HEK293 (cell line): ENCODE data around the gene PLAU.
"Not testable (repeated sequence)": the region's sequence is repeated elsewhere in the genome, so short reads cannot be mapped to it uniquely, and the experiment has no call there.

Source experiments
- CTCF ChIA-PET: fragments of 350-600 bp; formaldehyde crosslinking; extraction: SDS; loops from one replicate; lab custom pipeline; 2021; ENCODE audit warnings: antibody characterized with exemption; lab: Yijun Ruan, JAX
- POLR2A ChIA-PET: fragments of 300-600 bp; formaldehyde crosslinking; extraction: SDS; loops from one replicate; lab custom pipeline; 2020; ENCODE audit warnings: antibody characterized with exemption, inconsistent platforms; lab: Yijun Ruan, JAX
- H3K27ac ChIP-seq: fragments of 200-500 bp; sonication (Bioruptor generic); 2 replicates; pipeline ENCODE4 v1.5.1; 2014; ENCODE audit warnings: low read depth, low read length, control low read depth, inconsistent platforms; ENCODE audit errors: extremely low read depth
- H3K36me3 ChIP-seq, 2 experiments: fragments of 200-500 bp in 1 of 2; sonication (Bioruptor generic) in 1 of 2; 1 replicate in 1 of 2; 2 replicates in 1 of 2; pipeline ENCODE4 v1.5.1; 2014 to 2017; ENCODE audit warnings: inconsistent platforms in 2 of 2, low read length in 2 of 2; ENCODE audit not compliant: control insufficient read depth in 2 of 2, insufficient read depth in 1 of 2
- H3K4me1 ChIP-seq: fragments of 200-500 bp; sonication (Bioruptor generic); 2 replicates; pipeline ENCODE4 v1.5.1; 2014; ENCODE audit warnings: mild to moderate bottlenecking, low read length, inconsistent platforms; ENCODE audit not compliant: control insufficient read depth, insufficient read depth
- H3K4me3 ChIP-seq: 2 replicates; pipeline ENCODE4 v1.5.1; 2011; ENCODE audit warnings: low read depth, mild to moderate bottlenecking, control low read depth, low read length, moderate library complexity
- H3K9me3 ChIP-seq: fragments of 200-500 bp; sonication (Bioruptor generic); 2 replicates; pipeline ENCODE4 v1.5.1; 2014; ENCODE audit warnings: low read depth, low read length, inconsistent platforms; ENCODE audit not compliant: control insufficient read depth, insufficient read depth
- EGR2 ChIP-seq: fragments of 450-650 bp; formaldehyde crosslinking; IDR thresholded peaks from 2 replicates; pipeline ENCODE4 v1.5.1; 2016; ENCODE audit warnings: low read depth, missing biosample characterization, missing genetic modification characterization
- PRDM1 ChIP-seq: fragments of 450-650 bp; formaldehyde crosslinking; IDR thresholded peaks from 2 replicates; pipeline ENCODE4; 2016; ENCODE audit warnings: missing biosample characterization, missing genetic modification characterization
- SP7 ChIP-seq: fragments of 450-650 bp; formaldehyde crosslinking; IDR thresholded peaks from 2 replicates; pipeline ENCODE4 v1.5.1; 2016; ENCODE audit warnings: missing biosample characterization, missing genetic modification characterization
- ZBTB44 ChIP-seq: fragments of 450-650 bp; IDR thresholded peaks from 2 replicates; pipeline ENCODE4 v1.5.1; 2018; ENCODE audit warnings: missing biosample characterization, mild to moderate bottlenecking, missing genetic modification characterization
- ZFHX2 ChIP-seq: fragments of 450-650 bp; formaldehyde crosslinking; conservative IDR thresholded peaks from 2 replicates; pipeline ENCODE4 v1.5.1; 2016; ENCODE audit warnings: missing biosample characterization, missing genetic modification characterization
- ZNF16 ChIP-seq: fragments of 450-650 bp; formaldehyde crosslinking; IDR thresholded peaks from 2 replicates; pipeline ENCODE4 v1.5.1; 2016; ENCODE audit warnings: low read depth, missing biosample characterization, missing genetic modification characterization
- ZNF394 ChIP-seq: fragments of 450-650 bp; formaldehyde crosslinking; IDR thresholded peaks from 2 replicates; pipeline ENCODE4 v1.5.1; 2016; ENCODE audit warnings: missing biosample characterization, missing genetic modification characterization, mild to moderate bottlenecking, moderate library complexity, borderline replicate concordance
- ZNF544 ChIP-seq: fragments of 450-650 bp; formaldehyde crosslinking; IDR thresholded peaks from 2 replicates; pipeline ENCODE4 v1.5.0; 2017; ENCODE audit warnings: missing biosample characterization, missing genetic modification characterization
- ZNF571 ChIP-seq: fragments of 450-650 bp; formaldehyde crosslinking; IDR thresholded peaks from 2 replicates; pipeline ENCODE4 v1.5.0; 2017; ENCODE audit warnings: missing biosample characterization, missing genetic modification characterization
- ZNF580 ChIP-seq: fragments of 450-650 bp; formaldehyde crosslinking; IDR thresholded peaks from 2 replicates; pipeline ENCODE4 v1.5.1; 2016; ENCODE audit warnings: missing biosample characterization, missing genetic modification characterization
- ZNF658 ChIP-seq: fragments of 450-650 bp; formaldehyde crosslinking; IDR thresholded peaks from 2 replicates; pipeline ENCODE4; 2016; ENCODE audit warnings: missing biosample characterization, missing genetic modification characterization
- ZNF664 ChIP-seq: fragments of 450-650 bp; formaldehyde crosslinking; IDR thresholded peaks from 2 replicates; pipeline ENCODE4 v1.5.1; 2016; ENCODE audit warnings: missing biosample characterization, missing genetic modification characterization
- ZNF785 ChIP-seq: fragments of 450-650 bp; formaldehyde crosslinking; IDR thresholded peaks from 2 replicates; pipeline ENCODE4 v1.5.1; 2016; ENCODE audit warnings: missing biosample characterization, missing genetic modification characterization

Gene PLAU

GRCh38 chr10:73963533-73963932, 52.6 kb downstream of the PLAU start:
- H3K4me3 ChIP-seq, H3K9me3 ChIP-seq, H3K36me3 ChIP-seq, H3K27ac ChIP-seq: not testable (repeated sequence)
- TF ChIP-seq ZFHX2 (tag by site-specific recombination) (peak; percentile 56), EGR2 (tag by site-specific recombination) (peak; percentile 64)
- CTCF ChIA-PET = interaction anchor here (1.3 kb wide), 1 partner anchor 84 kb away, joined by 5 read pairs; no protein-coding TSS in a partner anchor
- POLR2A ChIA-PET = interaction anchor here (0.9 kb wide), 1 partner anchor 68 kb away, joined by 7 read pairs; no protein-coding TSS in a partner anchor
- peaks cover 14% of the 10 kb centered on the region for H3K4me1 ChIP-seq

GRCh38 chr10:73964743-73965142, 53.8 kb downstream of the PLAU start:
- ChIA-PET POLR2A (no interaction called here), CTCF (interaction anchor here (0.8 to 3.3 kb wide), 7 partner anchors 8 to 116 kb away, joined by 3 to 16 read pairs (median 4); no protein-coding TSS in a partner anchor)
- Histone ChIP-seq H3K4me3 (no peak overlapping the region), H3K4me1 (peaks cover 14% of the 10 kb centered on the region), H3K9me3 (no peaks in the 10 kb centered on the region), H3K36me3 (no peaks in the 10 kb centered on the region), H3K27ac (no peak overlapping the region)
- TF ChIP-seq PRDM1 (no peak), ZNF544 (tag by site-specific recombination) (no peak), ZNF394 (tag by site-specific recombination) (no peak), ZNF571 (tag by site-specific recombination) (no peak), ZBTB44 (tag by site-specific recombination) (no peak), ZNF658 (tag by site-specific recombination) (no peak), ZNF580 (tag by site-specific recombination) (no peak), ZFHX2 (tag by site-specific recombination) (no peak), SP7 (tag by site-specific recombination) (no peak), ZNF785 (tag by site-specific recombination) (no peak), ZNF16 (tag by site-specific recombination) (no peak), ZNF664 (no peak)

DNA sequence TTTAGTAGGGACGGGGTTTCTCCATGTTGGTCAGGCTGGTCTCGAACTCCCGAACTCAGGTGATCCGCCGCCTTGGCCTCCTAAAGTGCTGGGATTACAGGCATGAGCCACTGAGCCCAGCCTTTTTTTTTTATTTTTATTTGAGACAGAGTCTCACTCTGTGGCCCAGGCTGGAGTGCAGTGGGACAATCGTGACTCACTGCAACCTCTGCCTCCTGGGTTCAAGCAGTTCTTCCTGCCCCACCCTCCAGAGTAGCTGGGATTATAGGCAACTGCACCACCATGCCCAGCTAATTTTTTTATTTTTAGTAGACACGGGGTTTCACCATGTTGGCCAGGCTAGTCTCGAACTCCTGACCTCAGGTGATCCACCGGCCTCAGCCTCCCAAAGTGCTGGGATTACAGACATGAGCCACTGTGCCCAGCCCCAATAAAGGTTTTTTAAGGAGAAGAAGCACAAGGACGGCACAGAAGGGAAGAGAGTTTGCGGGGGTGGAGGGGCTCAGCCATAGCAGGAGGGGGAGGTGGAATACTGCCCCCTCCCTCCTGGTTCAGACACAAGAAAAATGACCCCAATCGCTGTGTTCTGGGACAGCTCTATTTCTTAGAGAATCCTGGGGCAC, 54.4 kb downstream of the PLAU start:
- POLR2A ChIA-PET = interaction anchor here (1.2 to 1.7 kb wide), 5 partner anchors 12 to 85 kb away, joined by 3 to 12 read pairs (median 3); partner anchors contain the start of gene VCL
- H3K4me3 ChIP-seq = peak overlapping the region; percentile 2
- peak overlapping the region; percentile 90 for H3K27ac ChIP-seq

More for the DNA sequence above, 54.4 kb downstream of the PLAU start:
- H3K4me1 ChIP-seq = peaks cover 14% of the 10 kb centered on the region
- not testable (repeated sequence) for H3K9me3 ChIP-seq, H3K36me3 ChIP-seq
- peak; percentile 47; the same call in 1 of the 2 replicates for TF ChIP-seq EGR2 (tag by site-specific recombination)
- TF ChIP-seq ZFHX2 (tag by site-specific recombination) = peak; percentile 63
- CTCF ChIA-PET = interaction anchor here (0.8 to 3.3 kb wide), 4 partner anchors 9 to 86 kb away, joined by 3 to 16 read pairs (median 6); no protein-coding TSS in a partner anchor
